HepG2 (cell line): ENCODE measurements around the gene PDYN. TPM values are rescaled to one million over a fixed set of nuclear protein-coding genes. Genes with fewer than 3 reads are reported as not detected.

Experiments
- ATF7-NPFF ChIP-seq: sonication (generic); formaldehyde crosslinking; IDR thresholded peaks from 2 replicates; pipeline ENCODE4 v1.8.1; 2023; ENCODE audit warnings: mild to moderate bottlenecking, low read depth, missing genetic modification reagents, moderate library complexity
- EP300 ChIP-seq, 3 experiments: sonication (generic) in 1 of 3; formaldehyde crosslinking in 1 of 3; IDR thresholded peaks; 2 replicates each; pipeline versions ENCODE4 v1.5.1 to v1.6.1; 2011 to 2020; ENCODE audit warnings: low read depth in 2 of 3, low read length in 2 of 3, borderline replicate concordance in 1 of 3, improper control_type of control experiment in 1 of 3, mild to moderate bottlenecking in 1 of 3, missing genetic modification reagents in 1 of 3, moderate library complexity in 1 of 3
- FOSL2 ChIP-seq: sonication (generic); formaldehyde crosslinking; IDR thresholded peaks from 2 replicates; pipeline ENCODE4 v1.4.0; 2020; ENCODE audit warnings: missing genetic modification reagents
- IRX3 ChIP-seq: sonication (generic); formaldehyde crosslinking; IDR thresholded peaks from 2 replicates; pipeline ENCODE4 v1.8.1; 2023; ENCODE audit warnings: mild to moderate bottlenecking, low read depth, missing genetic modification reagents, borderline replicate concordance
- MED1 ChIP-seq: sonication (generic); formaldehyde crosslinking; IDR thresholded peaks from 2 replicates; pipeline ENCODE4 v1.4.0; 2020; ENCODE audit warnings: missing genetic modification reagents
- RAD21 ChIP-seq: fragments of 450-650 bp; formaldehyde crosslinking; IDR thresholded peaks from 2 replicates; pipeline ENCODE4 v1.5.0; 2020; ENCODE audit warnings: mild to moderate bottlenecking
- TBL1XR1 ChIP-seq: fragments of 150-350 bp; IDR thresholded peaks from 2 replicates; pipeline ENCODE4 v1.6.1; 2014; ENCODE audit warnings: borderline replicate concordance, low read length; ENCODE audit not compliant: partially characterized antibody
- ZNF17 ChIP-seq: sonication (generic); formaldehyde crosslinking; IDR thresholded peaks from 2 replicates; pipeline ENCODE4 v1.5.0; 2020; ENCODE audit warnings: mild to moderate bottlenecking, missing genetic modification reagents
- ZNF432 ChIP-seq: sonication (generic); formaldehyde crosslinking; IDR thresholded peaks from 2 replicates; pipeline ENCODE4 v1.5.0; 2020; ENCODE audit warnings: missing genetic modification reagents, mild to moderate bottlenecking, borderline replicate concordance
- ZNF569 ChIP-seq: sonication (generic); formaldehyde crosslinking; IDR thresholded peaks from 2 replicates; pipeline ENCODE4 v1.5.0; 2020; ENCODE audit warnings: mild to moderate bottlenecking, missing genetic modification reagents, moderate library complexity, borderline replicate concordance
- ZNF577 ChIP-seq: sonication (generic); formaldehyde crosslinking; IDR thresholded peaks from 2 replicates; pipeline ENCODE4 v1.4.0; 2020; ENCODE audit warnings: mild to moderate bottlenecking, low read depth, missing genetic modification reagents, borderline replicate concordance
- ZNF891 ChIP-seq: sonication (generic); formaldehyde crosslinking; IDR thresholded peaks from 2 replicates; pipeline ENCODE4 v1.5.0; 2020; ENCODE audit warnings: mild to moderate bottlenecking, missing genetic modification reagents
- polyA plus RNA-seq, 8 experiments: library from polyadenylated mRNA; depleted of rRNA in 3 of 8; stranded (reverse) in 7 of 8; unstranded in 1 of 8; fragments of >200 nt; fragmentation: Illumina TruSeq in 4 of 8; extraction: Trizol in 4 of 8; gene quantifications; 2 replicates each; pipeline versions ENCODE4 v1.2.1 to v1.2.3, GENCODE V29; 2011 to 2016; ENCODE audit warnings: low read depth in 4 of 8, missing spikeins in 1 of 8, mixed read lengths in 1 of 8; ENCODE audit not compliant: insufficient read depth in 1 of 8
- total RNA-seq, 5 experiments: library from RNA; depleted of rRNA; stranded (reverse); fragments of >200 nt; fragmentation: Illumina TruSeq; extraction: Trizol; gene quantifications; 2 replicates each; pipeline ENCODE4 v1.2.3, GENCODE V29; 2016; ENCODE audit warnings: low read depth in 1 of 5
- TF ChIP-seq, protein P1 (sequence below): sonication (generic); formaldehyde crosslinking; IDR thresholded peaks from 2 replicates; pipeline ENCODE4 v1.5.0; 2020; ENCODE audit warnings: mild to moderate bottlenecking, missing genetic modification reagents
- TF ChIP-seq, protein P2 (sequence below): sonication (generic); formaldehyde crosslinking; IDR thresholded peaks from 2 replicates; pipeline ENCODE4 v1.4.0; 2020; ENCODE audit warnings: missing genetic modification reagents, mild to moderate bottlenecking, borderline replicate concordance
- TF ChIP-seq, protein P3 (sequence below): sonication (generic); formaldehyde crosslinking; IDR thresholded peaks from 2 replicates; pipeline ENCODE4 v1.5.1; 2020; ENCODE audit warnings: mild to moderate bottlenecking, missing genetic modification reagents
- TF ChIP-seq, protein P4 (sequence below): sonication (generic); formaldehyde crosslinking; IDR thresholded peaks from 2 replicates; pipeline ENCODE4 v1.8.0; 2022; ENCODE audit warnings: missing genetic modification reagents, mild to moderate bottlenecking, moderate library complexity, borderline replicate concordance

PDYN gene
- total and polyA plus RNA-seq, 2 of the 13 experiments (the other 11 are each of a cell fraction or from before 2014, with no cell fraction given): not detected

DNA sequence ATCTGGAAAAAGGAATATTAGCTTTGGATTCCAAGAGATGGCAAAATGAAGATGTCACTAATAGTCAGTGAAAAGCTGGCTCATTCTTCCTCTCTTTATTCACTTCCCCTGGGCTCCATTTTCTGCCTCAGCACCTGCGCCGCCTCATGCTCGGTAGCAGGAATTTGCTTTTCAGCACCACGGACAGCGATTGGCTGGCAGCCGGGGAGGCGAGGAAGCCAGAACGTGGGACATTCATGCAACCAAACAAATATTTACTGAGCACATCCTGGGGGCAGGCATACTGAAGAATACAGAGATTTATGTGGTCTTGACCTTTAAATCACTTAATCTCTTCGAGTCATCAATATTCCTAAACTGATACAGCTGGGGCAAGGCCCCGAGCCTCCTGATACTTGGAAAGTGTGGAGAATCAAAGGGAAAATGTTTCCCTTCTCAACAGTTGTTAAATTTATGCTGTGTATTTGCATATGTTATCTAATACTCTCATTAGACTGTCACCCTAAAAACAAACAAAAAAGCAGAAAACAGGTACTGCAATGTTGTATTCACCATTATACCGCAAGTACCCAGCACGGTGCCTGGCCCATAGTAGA, 12.1 kb upstream of the PDYN start (continued):
- TF ChIP-seq, protein P1, sequence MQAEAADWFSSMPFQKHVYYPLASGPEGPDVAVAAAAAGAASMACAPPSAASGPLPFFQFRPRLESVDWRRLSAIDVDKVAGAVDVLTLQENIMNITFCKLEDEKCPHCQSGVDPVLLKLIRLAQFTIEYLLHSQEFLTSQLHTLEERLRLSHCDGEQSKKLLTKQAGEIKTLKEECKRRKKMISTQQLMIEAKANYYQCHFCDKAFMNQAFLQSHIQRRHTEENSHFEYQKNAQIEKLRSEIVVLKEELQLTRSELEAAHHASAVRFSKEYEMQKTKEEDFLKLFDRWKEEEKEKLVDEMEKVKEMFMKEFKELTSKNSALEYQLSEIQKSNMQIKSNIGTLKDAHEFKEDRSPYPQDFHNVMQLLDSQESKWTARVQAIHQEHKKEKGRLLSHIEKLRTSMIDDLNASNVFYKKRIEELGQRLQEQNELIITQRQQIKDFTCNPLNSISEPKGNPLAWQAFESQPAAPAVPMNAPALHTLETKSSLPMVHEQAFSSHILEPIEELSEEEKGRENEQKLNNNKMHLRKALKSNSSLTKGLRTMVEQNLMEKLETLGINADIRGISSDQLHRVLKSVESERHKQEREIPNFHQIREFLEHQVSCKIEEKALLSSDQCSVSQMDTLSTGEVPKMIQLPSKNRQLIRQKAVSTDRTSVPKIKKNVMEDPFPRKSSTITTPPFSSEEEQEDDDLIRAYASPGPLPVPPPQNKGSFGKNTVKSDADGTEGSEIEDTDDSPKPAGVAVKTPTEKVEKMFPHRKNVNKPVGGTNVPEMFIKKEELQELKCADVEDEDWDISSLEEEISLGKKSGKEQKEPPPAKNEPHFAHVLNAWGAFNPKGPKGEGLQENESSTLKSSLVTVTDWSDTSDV (CRISPR knock-in tag): peak; percentile 60; the same call in 1 of the 2 replicates
- no peak for TF ChIP-seq RAD21 (CRISPR knock-in tag)
- TF ChIP-seq ZNF577 (CRISPR knock-in tag): 0 out of 2 replicates have a peak, but pooled peaks have one; percentile 83
- peak; percentile 42 for TF ChIP-seq TBL1XR1
- TF ChIP-seq FOSL2 (CRISPR knock-in tag): peak; percentile 88
- TF ChIP-seq, protein P2, sequence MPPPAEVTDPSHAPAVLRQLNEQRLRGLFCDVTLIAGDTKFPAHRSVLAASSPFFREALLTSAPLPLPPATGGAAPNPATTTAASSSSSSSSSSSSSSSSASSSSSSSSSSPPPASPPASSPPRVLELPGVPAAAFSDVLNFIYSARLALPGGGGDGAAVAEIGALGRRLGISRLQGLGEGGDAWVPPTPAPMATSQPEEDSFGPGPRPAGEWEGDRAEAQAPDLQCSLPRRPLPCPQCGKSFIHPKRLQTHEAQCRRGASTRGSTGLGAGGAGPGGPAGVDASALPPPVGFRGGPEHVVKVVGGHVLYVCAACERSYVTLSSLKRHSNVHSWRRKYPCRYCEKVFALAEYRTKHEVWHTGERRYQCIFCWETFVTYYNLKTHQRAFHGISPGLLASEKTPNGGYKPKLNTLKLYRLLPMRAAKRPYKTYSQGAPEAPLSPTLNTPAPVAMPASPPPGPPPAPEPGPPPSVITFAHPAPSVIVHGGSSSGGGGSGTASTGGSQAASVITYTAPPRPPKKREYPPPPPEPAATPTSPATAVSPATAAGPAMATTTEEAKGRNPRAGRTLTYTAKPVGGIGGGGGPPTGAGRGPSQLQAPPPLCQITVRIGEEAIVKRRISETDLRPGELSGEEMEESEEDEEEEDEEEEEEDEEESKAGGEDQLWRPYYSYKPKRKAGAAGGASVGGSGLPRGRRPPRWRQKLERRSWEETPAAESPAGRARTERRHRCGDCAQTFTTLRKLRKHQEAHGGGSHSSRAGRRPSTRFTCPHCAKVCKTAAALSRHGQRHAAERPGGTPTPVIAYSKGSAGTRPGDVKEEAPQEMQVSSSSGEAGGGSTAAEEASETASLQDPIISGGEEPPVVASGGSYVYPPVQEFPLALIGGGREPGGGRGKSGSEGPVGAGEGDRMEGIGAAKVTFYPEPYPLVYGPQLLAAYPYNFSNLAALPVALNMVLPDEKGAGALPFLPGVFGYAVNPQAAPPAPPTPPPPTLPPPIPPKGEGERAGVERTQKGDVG: no peak
- TF ChIP-seq IRX3 (CRISPR knock-in tag): peak; percentile 98
- TF ChIP-seq, protein P3, sequence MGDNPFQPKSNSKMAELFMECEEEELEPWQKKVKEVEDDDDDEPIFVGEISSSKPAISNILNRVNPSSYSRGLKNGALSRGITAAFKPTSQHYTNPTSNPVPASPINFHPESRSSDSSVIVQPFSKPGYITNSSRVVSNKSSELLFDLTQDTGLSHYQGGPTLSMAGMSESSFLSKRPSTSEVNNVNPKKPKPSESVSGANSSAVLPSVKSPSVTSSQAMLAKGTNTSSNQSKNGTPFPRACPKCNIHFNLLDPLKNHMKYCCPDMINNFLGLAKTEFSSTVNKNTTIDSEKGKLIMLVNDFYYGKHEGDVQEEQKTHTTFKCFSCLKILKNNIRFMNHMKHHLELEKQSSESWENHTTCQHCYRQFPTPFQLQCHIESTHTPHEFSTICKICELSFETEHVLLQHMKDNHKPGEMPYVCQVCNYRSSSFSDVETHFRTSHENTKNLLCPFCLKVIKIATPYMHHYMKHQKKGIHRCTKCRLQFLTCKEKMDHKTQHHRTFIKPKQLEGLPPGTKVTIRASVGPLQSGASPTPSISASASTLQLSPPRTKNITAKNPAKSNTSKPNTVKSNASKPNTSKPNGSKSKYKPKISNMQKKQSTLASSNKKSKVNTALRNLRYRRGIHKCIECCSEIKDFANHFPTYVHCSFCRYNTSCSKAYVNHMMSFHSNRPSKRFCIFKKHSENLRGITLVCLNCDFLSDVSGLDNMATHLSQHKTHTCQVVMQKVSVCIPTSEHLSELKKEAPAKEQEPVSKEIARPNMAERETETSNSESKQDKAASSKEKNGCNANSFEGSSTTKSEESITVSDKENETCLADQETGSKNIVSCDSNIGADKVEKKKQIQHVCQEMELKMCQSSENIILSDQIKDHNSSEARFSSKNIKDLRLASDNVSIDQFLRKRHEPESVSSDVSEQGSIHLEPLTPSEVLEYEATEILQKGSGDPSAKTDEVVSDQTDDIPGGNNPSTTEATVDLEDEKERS (CRISPR knock-in tag): peak; percentile 97
- peak; percentile 99 for TF ChIP-seq ZNF891 (CRISPR knock-in tag)
- no peak; a peak in 1 of 4 replicates for TF ChIP-seq EP300 (IDR thresholded peaks at IDR 0.05; ENCODE audit: low read depth in 2 of 2, low read length in 2 of 2)
- TF ChIP-seq EP300 (CRISPR knock-in tag; IDR thresholded peaks at IDR 0.05; ENCODE audit: borderline replicate concordance): no peak; the same call in 1 of the 2 replicates
- peak; percentile 90 for TF ChIP-seq MED1
- peak; percentile 62; the same call in 1 of the 2 replicates for TF ChIP-seq ZNF432 (CRISPR knock-in tag)
- TF ChIP-seq, protein P4, sequence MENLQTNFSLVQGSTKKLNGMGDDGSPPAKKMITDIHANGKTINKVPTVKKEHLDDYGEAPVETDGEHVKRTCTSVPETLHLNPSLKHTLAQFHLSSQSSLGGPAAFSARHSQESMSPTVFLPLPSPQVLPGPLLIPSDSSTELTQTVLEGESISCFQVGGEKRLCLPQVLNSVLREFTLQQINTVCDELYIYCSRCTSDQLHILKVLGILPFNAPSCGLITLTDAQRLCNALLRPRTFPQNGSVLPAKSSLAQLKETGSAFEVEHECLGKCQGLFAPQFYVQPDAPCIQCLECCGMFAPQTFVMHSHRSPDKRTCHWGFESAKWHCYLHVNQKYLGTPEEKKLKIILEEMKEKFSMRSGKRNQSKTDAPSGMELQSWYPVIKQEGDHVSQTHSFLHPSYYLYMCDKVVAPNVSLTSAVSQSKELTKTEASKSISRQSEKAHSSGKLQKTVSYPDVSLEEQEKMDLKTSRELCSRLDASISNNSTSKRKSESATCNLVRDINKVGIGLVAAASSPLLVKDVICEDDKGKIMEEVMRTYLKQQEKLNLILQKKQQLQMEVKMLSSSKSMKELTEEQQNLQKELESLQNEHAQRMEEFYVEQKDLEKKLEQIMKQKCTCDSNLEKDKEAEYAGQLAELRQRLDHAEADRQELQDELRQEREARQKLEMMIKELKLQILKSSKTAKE (CRISPR knock-in tag): peak; percentile 67; the same call in 1 of the 2 replicates
- TF ChIP-seq ATF7-NPFF (CRISPR knock-in tag): peak; percentile 96
- TF ChIP-seq ZNF17: no peak
- TF ChIP-seq ZNF569 (CRISPR knock-in tag): no peak
